OCI-LY7 (cell line): ENCODE data around the gene TAS2R30. TPM values are rescaled to one million over a fixed set of nuclear protein-coding genes. Genes with fewer than 3 reads are reported as not detected.

ENCODE experiments used
- BruUV-seq: library from RNA; stranded (reverse); fragments of 400-500 nt; replicated peaks from 2 replicates; lab custom pipeline; 2021; lab: Mats Ljungman, UMichigan
- CTCF ChIA-PET: fragments of 300-600 bp; sonication (Branson Sonifier 250); formaldehyde crosslinking; loops from one replicate; lab custom pipeline; 2022; ENCODE audit warnings: antibody characterized with exemption; ENCODE audit not compliant: unreplicated experiment; lab: Charles Lee
- POLR2A ChIA-PET: fragments of 300-600 bp; sonication (Branson Sonifier 250); formaldehyde crosslinking; loops from one replicate; lab custom pipeline; 2022; ENCODE audit warnings: antibody characterized with exemption; lab: Charles Lee
- DNase-seq: peaks from one replicate; pipeline ENCODE4 v3.0.0-alpha.2; 2015; ENCODE audit warnings: low spot score
- H2AFZ ChIP-seq: fragments of 200-600 bp; sonication (generic), shearing (Covaris generic); 2 replicates; pipeline ENCODE4 v1.6.1; 2014; ENCODE audit warnings: mild to moderate bottlenecking, antibody characterized with exemption, low read length, moderate library complexity
- H3K27ac ChIP-seq: fragments of 200-600 bp; sonication (generic); 2 replicates; pipeline ENCODE4 v1.5.1; 2014; ENCODE audit warnings: mixed run types, low read depth, mild to moderate bottlenecking, moderate library complexity, low read length, inconsistent platforms; ENCODE audit not compliant: poor library complexity, severe bottlenecking
- H3K36me3 ChIP-seq: fragments of 200-600 bp; sonication (generic); 2 replicates; pipeline ENCODE4 v1.6.1; 2014; ENCODE audit warnings: mild to moderate bottlenecking, antibody characterized with exemption, low read length, moderate library complexity, mixed read lengths; ENCODE audit not compliant: insufficient read depth
- H3K4me1 ChIP-seq: fragments of 200-600 bp; sonication (generic); 2 replicates; pipeline ENCODE4 v1.5.1; 2014; ENCODE audit warnings: mild to moderate bottlenecking, low read length; ENCODE audit not compliant: insufficient read depth, poor library complexity, severe bottlenecking
- H3K4me2 ChIP-seq: fragments of 200-600 bp; sonication (generic); 2 replicates; pipeline ENCODE4 v1.6.1; 2014; ENCODE audit warnings: mild to moderate bottlenecking, low read length
- H3K4me3 ChIP-seq: fragments of 200-600 bp; sonication (generic); 2 replicates; pipeline ENCODE4 v1.5.1; 2014; ENCODE audit warnings: mild to moderate bottlenecking, low read depth, low read length; ENCODE audit not compliant: poor library complexity, severe bottlenecking
- H3K79me2 ChIP-seq: fragments of 200-600 bp; sonication (generic); 2 replicates; pipeline ENCODE4 v1.6.1; 2016; ENCODE audit warnings: low read depth, mild to moderate bottlenecking, low read length, moderate library complexity, mixed read lengths; ENCODE audit not compliant: insufficient read depth
- H3K9me2 ChIP-seq: fragments of 200-600 bp; sonication (generic); 2 replicates; pipeline ENCODE4 v1.6.1; 2016; ENCODE audit warnings: mild to moderate bottlenecking, low read length, mixed read lengths; ENCODE audit not compliant: insufficient read depth
- H3K9me3 ChIP-seq: fragments of 200-600 bp; sonication (generic); 2 replicates; pipeline ENCODE4 v1.6.1; 2014; ENCODE audit warnings: mild to moderate bottlenecking, mixed run types, low read length, mixed read lengths
- H4K20me1 ChIP-seq: fragments of 200-600 bp; sonication (generic); 2 replicates; pipeline ENCODE4 v1.6.1; 2014; ENCODE audit warnings: mild to moderate bottlenecking, antibody characterized with exemption, low read length, moderate library complexity, mixed read lengths; ENCODE audit not compliant: insufficient read depth
- CTCF ChIP-seq: fragments of 200-600 bp; sonication (generic); conservative IDR thresholded peaks from 2 replicates; pipeline ENCODE4 v1.5.1; 2014; ENCODE audit warnings: mild to moderate bottlenecking, antibody characterized with exemption, low read length, moderate library complexity, mixed read lengths
- EZH2phosphoT487 ChIP-seq: fragments of 200-600 bp; sonication (generic); IDR thresholded peaks from 2 replicates; pipeline ENCODE4 v1.6.1; 2018; ENCODE audit warnings: low read depth, borderline replicate concordance, mild to moderate bottlenecking, mixed run types, antibody characterized with exemption, low read length, moderate library complexity, mixed read lengths
- intact Hi-C: fragments of 100-400 bp; cut with micrococcal nuclease; formaldehyde crosslinking; loops from one replicate; pipeline ENCODE4 v1.10.0; 2022; ENCODE audit not compliant: unreplicated experiment
- total RNA-seq, 2 experiments: library from RNA; depleted of rRNA in 1 of 2; stranded (reverse); fragments of >200 nt in 1 of 2; shearing (Covaris generic) in 1 of 2; gene quantifications; 2 replicates each; pipeline ENCODE4 v1.2.3, GENCODE V29; 2014 to 2022

TAS2R30 gene
- total RNA-seq, 2 experiments from 2014 or later: 4.1 to 6.0 TPM

GRCh38 chr12:11166300-11166699, 31.9 kb upstream of the TAS2R30 start:
- intact Hi-C loops: no loop called here
- Histone ChIP-seq H3K9me3 (no peaks in the 10 kb centered on the region), H3K27ac (no peak overlapping the region), H3K4me2 (no peak overlapping the region), H3K36me3 (peaks cover 62% of the 10 kb centered on the region), H4K20me1 (peaks cover 27% of the 10 kb centered on the region), H2AFZ (no peak overlapping the region), H3K4me1 (peaks cover 15% of the 10 kb centered on the region), H3K4me3 (no peak overlapping the region), H3K79me2 (peaks cover 89% of the 10 kb centered on the region), H3K9me2 (no peaks in the 10 kb centered on the region)
- ChIA-PET POLR2A (no interaction called here), CTCF (no interaction called here)
- DNase-seq: no peak
- BruUV-seq: no TSS peak
- no peak for TF ChIP-seq EZH2phosphoT487
- no peak for TF ChIP-seq CTCF

GRCh38 chr12:11164384-11164783, 29.9 kb upstream of the TAS2R30 start:
- peaks cover 80% of the 10 kb centered on the region for H3K79me2 ChIP-seq
- POLR2A ChIA-PET: interaction anchor here (1.0 kb wide), 2 partner anchors 9 to 13 kb away, joined by 3 read pairs; no protein-coding TSS in a partner anchor
- H2AFZ ChIP-seq: no peak overlapping the region
- CTCF ChIA-PET: interaction anchor here (1.1 kb wide), 1 partner anchor 9 kb away, joined by 3 read pairs; no protein-coding TSS in a partner anchor
- peaks cover 2% of the 10 kb centered on the region for H3K4me1 ChIP-seq
- no TSS peak for BruUV-seq
- peaks cover 65% of the 10 kb centered on the region for H3K36me3 ChIP-seq
- H3K9me3 ChIP-seq: no peaks in the 10 kb centered on the region
- intact Hi-C loops: no loop called here
- no peak for TF ChIP-seq EZH2phosphoT487
- TF ChIP-seq CTCF: no peak
- no peak overlapping the region for H3K4me3 ChIP-seq
- peaks cover 13% of the 10 kb centered on the region for H4K20me1 ChIP-seq
- H3K9me2 ChIP-seq: no peaks in the 10 kb centered on the region
- no peak for DNase-seq
- no peak overlapping the region for H3K4me2 ChIP-seq
- H3K27ac ChIP-seq: no peak overlapping the region

GRCh38 chr12:11162502-11162901, 28.1 kb upstream of the TAS2R30 start:
- no peak overlapping the region for H3K4me3 ChIP-seq
- H3K36me3 ChIP-seq: peaks cover 59% of the 10 kb centered on the region
- intact Hi-C loops: no loop called here
- no peaks in the 10 kb centered on the region for H3K9me2 ChIP-seq
- H3K27ac ChIP-seq: no peak overlapping the region
- no peak overlapping the region for H3K4me2 ChIP-seq
- no peaks in the 10 kb centered on the region for H3K4me1 ChIP-seq
- no peak for TF ChIP-seq CTCF
- no peak for TF ChIP-seq EZH2phosphoT487
- peaks cover 10% of the 10 kb centered on the region; the same call in 1 of the 2 replicates for H4K20me1 ChIP-seq
- H2AFZ ChIP-seq: no peak overlapping the region
- H3K79me2 ChIP-seq: peaks cover 82% of the 10 kb centered on the region
- no peaks in the 10 kb centered on the region for H3K9me3 ChIP-seq
- CTCF ChIA-PET: no interaction called here
- DNase-seq: no peak
- BruUV-seq: no TSS peak
- POLR2A ChIA-PET: interaction anchor here (1.2 to 1.6 kb wide), 2 partner anchors 9 kb away, joined by 3 to 5 read pairs; partner anchors contain the start of gene SMIM10L1
